DND-41 (cell line): ENCODE data around the gene YWHAG.
"Not testable (repeated sequence)": the region's sequence is repeated elsewhere in the genome, so short reads cannot be mapped to it uniquely, and the experiment has no call there.

Experiments
- ATAC-seq: fragments of 200-7000 bp; cut with Tn5 transposase; 3 replicates; pipeline ENCODE4 v1.9.1; 2021; ENCODE audit warnings: low read depth; ENCODE audit not compliant: insufficient read depth
- DNase-seq: peaks from one replicate; pipeline ENCODE4 v3.0.0-alpha.2; 2020
- H2AFZ ChIP-seq: 2 replicates; pipeline ENCODE4 v1.6.0; 2012; ENCODE audit warnings: low read depth, low read length
- H3K27ac ChIP-seq: 2 replicates; pipeline ENCODE4 v1.5.1; 2012; ENCODE audit warnings: low read length, inconsistent platforms
- H3K27me3 ChIP-seq: fragments of 200-600 bp; sonication (generic); 2 replicates; pipeline ENCODE4 v1.6.0; 2012; ENCODE audit warnings: low read length, mild to moderate bottlenecking, inconsistent platforms; ENCODE audit not compliant: insufficient read depth, poor library complexity
- H3K36me3 ChIP-seq: 2 replicates; pipeline ENCODE4 v1.5.1; 2012; ENCODE audit warnings: low read length, inconsistent platforms; ENCODE audit not compliant: insufficient read depth
- H3K4me1 ChIP-seq: 2 replicates; pipeline ENCODE4 v1.5.1; 2012; ENCODE audit warnings: mild to moderate bottlenecking, low read length; ENCODE audit not compliant: insufficient read depth
- H3K4me2 ChIP-seq: 2 replicates; pipeline ENCODE4 v1.6.0; 2012; ENCODE audit warnings: mild to moderate bottlenecking, moderate library complexity, low read length, inconsistent platforms; ENCODE audit not compliant: insufficient read depth
- H3K4me3 ChIP-seq, 2 experiments: fragments of 200-600 bp in 1 of 2; shearing (Covaris generic) in 1 of 2; 2 replicates each; pipeline ENCODE4 v1.5.1; 2012 to 2016; ENCODE audit warnings: inconsistent platforms in 2 of 2, low read length in 2 of 2, mild to moderate bottlenecking in 2 of 2, low read depth in 1 of 2, moderate library complexity in 1 of 2
- H3K79me2 ChIP-seq: 2 replicates; pipeline ENCODE4 v1.6.0; 2012; ENCODE audit warnings: low read length, inconsistent platforms; ENCODE audit not compliant: insufficient read depth
- H3K9ac ChIP-seq: 2 replicates; pipeline ENCODE4 v1.6.0; 2012; ENCODE audit warnings: low read depth, mild to moderate bottlenecking, inconsistent platforms, low read length, moderate library complexity
- H3K9me3 ChIP-seq: 2 replicates; pipeline ENCODE4 v1.5.1; 2012; ENCODE audit warnings: low read length, moderate library complexity, mild to moderate bottlenecking, inconsistent platforms; ENCODE audit not compliant: insufficient read depth, severe bottlenecking
- H4K20me1 ChIP-seq: 2 replicates; pipeline ENCODE4 v1.6.0; 2012; ENCODE audit warnings: low read length; ENCODE audit not compliant: insufficient read depth
- EZH2 ChIP-seq: IDR thresholded peaks from 3 replicates; pipeline ENCODE4 v1.6.1; 2012; ENCODE audit warnings: borderline replicate concordance, low read depth, mild to moderate bottlenecking, moderate library complexity, low read length, inconsistent platforms; ENCODE audit not compliant: severe bottlenecking
- TF ChIP-seq, protein P1 (sequence below): IDR thresholded peaks from 2 replicates; pipeline ENCODE4 v1.5.1; 2012; ENCODE audit warnings: borderline replicate concordance, low read length, moderate library complexity, mild to moderate bottlenecking; ENCODE audit not compliant: poor library complexity, severe bottlenecking; ENCODE audit errors: extremely low read depth

The YWHAG gene

DNA sequence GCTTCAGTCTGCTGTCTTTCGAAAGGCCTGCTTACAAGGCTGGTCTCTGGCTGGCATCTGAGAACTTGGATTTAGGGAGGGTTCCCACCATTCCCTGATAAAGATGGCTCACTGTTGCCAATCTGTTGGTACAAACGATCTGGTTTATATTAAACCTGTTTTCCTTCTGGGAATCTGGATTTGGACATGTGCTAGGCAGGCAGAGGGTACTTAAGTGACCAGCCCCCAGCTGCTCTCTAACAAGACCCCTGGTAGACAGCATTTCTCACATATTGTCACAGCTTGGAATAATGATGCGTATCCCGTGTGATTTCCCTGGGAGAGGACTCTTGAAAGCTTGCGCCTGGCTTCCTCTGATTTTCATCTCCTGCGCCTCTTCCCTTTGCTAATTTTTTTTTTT lies 21.6 kb downstream of the YWHAG start:
- TF ChIP-seq, protein P1, sequence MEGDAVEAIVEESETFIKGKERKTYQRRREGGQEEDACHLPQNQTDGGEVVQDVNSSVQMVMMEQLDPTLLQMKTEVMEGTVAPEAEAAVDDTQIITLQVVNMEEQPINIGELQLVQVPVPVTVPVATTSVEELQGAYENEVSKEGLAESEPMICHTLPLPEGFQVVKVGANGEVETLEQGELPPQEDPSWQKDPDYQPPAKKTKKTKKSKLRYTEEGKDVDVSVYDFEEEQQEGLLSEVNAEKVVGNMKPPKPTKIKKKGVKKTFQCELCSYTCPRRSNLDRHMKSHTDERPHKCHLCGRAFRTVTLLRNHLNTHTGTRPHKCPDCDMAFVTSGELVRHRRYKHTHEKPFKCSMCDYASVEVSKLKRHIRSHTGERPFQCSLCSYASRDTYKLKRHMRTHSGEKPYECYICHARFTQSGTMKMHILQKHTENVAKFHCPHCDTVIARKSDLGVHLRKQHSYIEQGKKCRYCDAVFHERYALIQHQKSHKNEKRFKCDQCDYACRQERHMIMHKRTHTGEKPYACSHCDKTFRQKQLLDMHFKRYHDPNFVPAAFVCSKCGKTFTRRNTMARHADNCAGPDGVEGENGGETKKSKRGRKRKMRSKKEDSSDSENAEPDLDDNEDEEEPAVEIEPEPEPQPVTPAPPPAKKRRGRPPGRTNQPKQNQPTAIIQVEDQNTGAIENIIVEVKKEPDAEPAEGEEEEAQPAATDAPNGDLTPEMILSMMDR = no peak
- no peak for TF ChIP-seq EZH2
- no peak for ATAC-seq
- Histone ChIP-seq H3K4me2 (no peak overlapping the region), H3K79me2 (peaks cover 99% of the 10 kb centered on the region), H3K36me3 (peaks cover 78% of the 10 kb centered on the region), H3K9ac (no peak overlapping the region), H2AFZ (no peak overlapping the region), H3K9me3 (no peaks in the 10 kb centered on the region), H3K27ac (no peak overlapping the region), H3K27me3 (no peaks in the 10 kb centered on the region), H3K4me3 (no peak overlapping the region), H4K20me1 (peaks cover 86% of the 10 kb centered on the region), H3K4me1 (no peaks in the 10 kb centered on the region)
- no peak for DNase-seq

DNA sequence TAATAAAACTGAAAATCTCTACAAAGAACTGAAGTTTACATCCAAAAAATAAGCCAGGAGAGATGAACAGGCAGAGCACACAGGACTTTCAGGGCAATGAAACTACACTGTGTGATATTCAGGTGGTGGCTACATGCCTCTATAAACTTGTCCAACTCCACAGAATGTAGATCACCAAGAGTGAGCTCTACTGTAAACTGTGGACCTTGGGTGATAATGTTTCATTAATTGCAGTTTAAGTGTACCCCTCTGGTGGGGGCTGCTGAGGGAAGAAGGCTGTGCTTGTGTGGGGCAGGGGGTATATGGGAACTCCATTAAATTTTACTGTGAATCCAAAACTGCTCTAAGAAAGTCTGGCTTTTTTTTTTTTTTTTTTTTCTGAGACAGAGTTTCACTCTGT lies 22.7 kb downstream of the YWHAG start:
- TF ChIP-seq, protein P1 = no peak
- H4K20me1 ChIP-seq = peaks cover 87% of the 10 kb centered on the region
- H3K27me3 ChIP-seq = no peaks in the 10 kb centered on the region
- H2AFZ ChIP-seq = no peak overlapping the region
- H3K4me2 ChIP-seq = no peak overlapping the region
- peaks cover 78% of the 10 kb centered on the region for H3K36me3 ChIP-seq
- H3K79me2 ChIP-seq = peaks cover 99% of the 10 kb centered on the region
- H3K9ac ChIP-seq = no peak overlapping the region
- H3K9me3 ChIP-seq = no peaks in the 10 kb centered on the region
- no peaks in the 10 kb centered on the region; the same call in 1 of the 2 replicates for H3K4me1 ChIP-seq
- no peak overlapping the region for H3K27ac ChIP-seq
- H3K4me3 ChIP-seq = no peak overlapping the region
- no peak for DNase-seq
- ATAC-seq = 0 out of 3 replicates have a peak, but pooled peaks have one; percentile 15

DNA sequence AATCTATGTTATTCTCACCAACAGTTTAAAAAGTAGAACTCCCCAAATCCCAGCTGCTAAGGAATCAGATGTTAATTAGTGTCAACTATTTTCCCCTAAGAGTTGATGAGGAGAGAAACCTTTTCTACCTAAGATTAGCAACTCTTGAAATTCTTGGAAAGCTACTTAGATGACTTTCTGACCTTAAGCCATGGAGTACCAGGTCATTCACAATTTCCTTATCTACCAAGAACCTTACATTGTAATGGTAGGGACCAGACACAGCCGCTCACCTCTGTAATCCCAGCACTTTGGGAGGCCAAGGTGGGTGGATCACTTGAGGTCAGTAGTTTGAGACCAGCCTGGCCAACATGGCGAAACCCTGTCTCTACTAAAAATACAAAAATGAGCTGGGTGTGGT lies 23.4 kb downstream of the YWHAG start:
- H3K4me1 ChIP-seq, H3K4me2 ChIP-seq, H3K27me3 ChIP-seq, DNase-seq, H3K4me3 ChIP-seq, H3K9me3 ChIP-seq, H3K27ac ChIP-seq, H2AFZ ChIP-seq, H3K9ac ChIP-seq: not testable (repeated sequence)
- 0 out of 3 replicates have a peak, but pooled peaks have one; percentile 14 for ATAC-seq
- H4K20me1 ChIP-seq = peaks cover 87% of the 10 kb centered on the region
- H3K36me3 ChIP-seq = peaks cover 78% of the 10 kb centered on the region
- peaks cover 99% of the 10 kb centered on the region for H3K79me2 ChIP-seq

DNA sequence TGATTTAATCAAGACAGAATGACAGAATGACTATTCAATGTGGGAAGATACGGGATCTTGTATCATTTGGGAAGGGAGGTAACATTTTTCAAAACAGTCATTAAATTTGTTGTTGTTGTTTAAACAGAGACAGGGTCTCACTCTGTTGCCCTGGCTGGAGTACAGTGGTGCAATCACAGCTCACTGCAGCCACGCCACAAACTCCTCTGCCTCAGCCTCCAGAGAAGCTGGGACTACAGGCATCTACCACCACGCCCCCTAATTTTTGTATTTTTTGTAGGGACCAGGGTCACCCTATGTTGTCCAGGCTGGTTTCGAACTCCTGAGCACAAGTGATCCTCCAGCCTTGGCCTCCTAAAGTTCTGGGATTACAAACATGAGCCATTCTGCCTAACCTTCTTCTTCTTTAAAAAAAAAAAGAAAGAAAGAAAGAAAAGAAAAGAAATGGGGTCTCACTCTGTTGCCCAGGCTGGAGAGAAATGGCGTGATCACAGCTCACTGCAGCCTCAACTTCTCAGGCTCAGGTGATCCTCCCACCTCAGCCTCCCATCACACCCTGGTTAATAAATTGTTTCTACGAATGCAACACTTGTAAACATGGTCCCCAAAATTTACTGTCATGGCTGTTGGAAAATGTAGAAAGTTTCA lies 24.3 kb downstream of the YWHAG start:
- H4K20me1 ChIP-seq = peaks cover 89% of the 10 kb centered on the region
- no peaks in the 10 kb centered on the region for H3K9me3 ChIP-seq
- H3K36me3 ChIP-seq = peaks cover 79% of the 10 kb centered on the region
- no peak for TF ChIP-seq EZH2
- TF ChIP-seq, protein P1 = no peak
- no peak overlapping the region for H3K9ac ChIP-seq
- H3K4me3 ChIP-seq = no peak overlapping the region
- no peak overlapping the region for H3K4me2 ChIP-seq
- H3K79me2 ChIP-seq = peaks cover 99% of the 10 kb centered on the region
- no peaks in the 10 kb centered on the region for H3K27me3 ChIP-seq
- DNase-seq (no peak), ATAC-seq (no peak)
- H3K27ac ChIP-seq = no peak overlapping the region
- no peak overlapping the region for H2AFZ ChIP-seq
- H3K4me1 ChIP-seq = peaks cover 5% of the 10 kb centered on the region
